HG03571 (cell line): ENCODE measurements around the gene THRAP3.

Experiments used
- ATAC-seq: cut with Tn5 transposase; IDR thresholded peaks from one replicate; pipeline ENCODE4 v1.9.1; 2021; ENCODE audit not compliant: unreplicated experiment

THRAP3 gene

DNA sequence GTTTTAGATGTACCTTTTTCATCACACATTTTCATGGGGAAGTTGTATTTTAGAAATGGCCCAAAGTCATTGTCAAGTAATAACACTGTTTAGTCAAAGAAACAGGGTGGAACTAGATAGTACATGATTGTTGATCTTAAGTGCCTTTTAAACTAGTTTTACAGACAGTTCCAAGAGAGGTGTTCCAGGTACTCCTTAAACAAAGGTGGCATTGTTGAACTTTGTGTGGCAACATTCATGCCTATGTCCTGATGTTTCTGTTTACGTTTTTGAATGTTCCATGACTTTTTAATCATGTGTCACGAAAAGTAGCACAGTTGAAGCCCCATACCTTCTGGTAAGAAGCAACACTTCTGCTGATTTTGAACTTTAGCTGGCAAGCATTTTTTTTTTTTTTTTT, 72.8 kb downstream of the THRAP3 start:
- no peak for ATAC-seq

GRCh38 chr1:36298640-36299039, 74.4 kb downstream of the THRAP3 start:
- ATAC-seq: no peak

GRCh38 chr1:36300526-36300925, 76.3 kb downstream of the THRAP3 start:
- no peak for ATAC-seq

GRCh38 chr1:36301220-36301619, 77.0 kb downstream of the THRAP3 start:
- ATAC-seq: no peak

GRCh38 chr1:36303244-36303643, 79.0 kb downstream of the THRAP3 start:
- no peak for ATAC-seq

GRCh38 chr1:36303650-36304360, 79.6 kb downstream of the THRAP3 start:
- ATAC-seq: no peak

DNA sequence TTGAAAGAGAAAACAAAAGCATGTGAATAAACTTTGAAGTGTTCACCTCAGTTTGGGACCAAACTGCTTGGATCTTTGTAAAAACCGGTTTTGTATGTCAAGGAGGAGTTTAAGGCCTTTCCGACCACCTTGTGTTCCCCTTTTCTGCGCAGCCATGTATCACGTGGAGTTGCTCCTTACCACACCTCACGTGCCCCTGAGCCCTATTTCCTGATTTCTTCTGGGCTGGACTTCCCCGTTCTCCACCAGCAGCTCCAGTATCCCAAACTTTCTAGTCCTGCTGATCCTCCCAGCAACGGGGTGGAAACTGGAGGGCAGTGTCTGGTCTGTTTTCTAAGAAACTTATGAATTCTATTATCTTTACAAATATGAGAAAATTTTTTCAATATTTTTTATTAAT, 80.3 kb downstream of the THRAP3 start:
- ATAC-seq: no peak

GRCh38 chr1:36304970-36305914, 81.0 kb downstream of the THRAP3 start:
- ATAC-seq: no peak

DNA sequence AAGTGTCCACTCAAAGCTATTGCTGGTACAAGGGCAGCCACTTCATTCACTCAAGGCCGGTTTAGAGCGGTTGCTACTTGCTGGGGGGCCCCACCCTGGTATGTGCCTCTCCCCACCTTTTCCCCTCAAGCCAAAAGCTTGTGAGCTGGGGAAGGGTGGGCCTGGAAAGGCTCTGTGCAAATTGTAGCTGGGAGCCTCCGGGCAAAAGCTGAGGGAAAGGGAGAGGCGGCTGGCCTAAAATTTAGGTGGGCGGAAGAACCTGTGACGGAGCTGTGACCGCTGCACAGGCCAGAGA, 81.6 kb downstream of the THRAP3 start:
- ATAC-seq: no peak

- ATAC-seq: peak; percentile 27
Observed at GRCh38 chr1:36306210-36306901, 82.1 kb downstream of the THRAP3 start, which contains the start of gene SH3D21. Gene SH3D21, plus strand, starts transcription at chr1:36306368. Its CDS starts 53 bp downstream, at chr1:36306421.

DNA sequence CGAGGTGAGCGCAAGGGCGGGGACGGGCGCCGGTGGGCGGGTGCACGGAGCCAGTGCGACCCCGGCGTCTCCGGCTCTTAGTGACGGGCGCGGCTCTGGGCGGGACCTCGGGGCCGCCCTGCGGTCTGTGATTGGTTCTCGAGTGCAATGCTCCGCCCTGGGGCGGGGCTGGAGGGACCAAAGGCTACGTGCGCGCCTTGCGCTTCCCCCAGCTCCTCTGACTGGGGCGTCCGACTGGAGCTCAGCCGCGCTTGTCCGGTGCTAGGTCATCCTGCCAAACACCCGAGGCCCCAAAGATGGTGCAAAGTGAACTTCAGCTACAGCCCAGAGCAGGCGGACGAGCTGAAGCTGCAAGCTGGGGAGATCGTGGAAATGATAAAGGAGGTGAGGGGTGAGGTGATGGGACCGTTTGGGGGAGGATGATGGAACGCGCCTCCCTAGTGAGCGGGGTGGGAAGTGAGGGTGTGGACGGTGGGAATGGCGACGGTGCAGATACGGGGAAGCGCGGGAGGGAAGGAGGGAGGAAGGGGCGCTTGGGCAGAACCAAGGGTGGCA, 82.7 kb downstream of the THRAP3 start:
- ATAC-seq: peak; percentile 96

DNA sequence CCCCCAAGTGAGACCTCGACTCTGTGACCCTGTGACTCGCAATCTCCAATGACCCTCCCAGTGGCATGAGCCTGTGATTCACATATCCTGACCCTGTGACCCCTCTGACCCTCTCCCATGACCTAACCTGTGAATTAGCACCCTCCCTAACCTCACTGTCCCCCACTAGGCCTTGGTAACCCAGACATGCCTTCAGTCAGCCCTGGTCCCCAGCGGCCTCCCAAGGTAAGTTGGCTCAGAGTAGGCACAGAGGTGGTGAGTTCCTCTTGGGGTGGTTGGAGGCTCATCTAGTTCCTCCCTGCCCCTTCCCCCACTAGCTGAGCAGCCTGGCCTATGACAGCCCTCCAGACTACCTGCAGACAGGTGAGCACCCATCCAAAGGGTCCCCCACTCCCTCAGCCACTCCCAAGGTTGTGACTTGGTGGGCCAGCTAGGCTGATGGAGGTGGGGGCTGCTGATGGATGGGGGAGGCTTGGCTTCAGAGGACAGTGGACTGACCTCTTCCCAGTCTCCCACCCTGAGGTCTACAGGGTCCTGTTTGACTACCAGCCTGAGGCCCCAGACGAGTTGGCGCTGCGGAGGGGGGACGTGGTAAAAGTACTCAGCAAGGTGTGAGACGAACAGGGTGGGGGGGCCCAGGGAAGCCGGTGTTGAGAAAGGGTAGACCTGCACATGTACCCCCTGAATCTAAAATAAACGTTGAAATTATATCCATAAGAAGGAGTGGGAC, 83.5 kb downstream of the THRAP3 start:
- no peak for ATAC-seq

DNA sequence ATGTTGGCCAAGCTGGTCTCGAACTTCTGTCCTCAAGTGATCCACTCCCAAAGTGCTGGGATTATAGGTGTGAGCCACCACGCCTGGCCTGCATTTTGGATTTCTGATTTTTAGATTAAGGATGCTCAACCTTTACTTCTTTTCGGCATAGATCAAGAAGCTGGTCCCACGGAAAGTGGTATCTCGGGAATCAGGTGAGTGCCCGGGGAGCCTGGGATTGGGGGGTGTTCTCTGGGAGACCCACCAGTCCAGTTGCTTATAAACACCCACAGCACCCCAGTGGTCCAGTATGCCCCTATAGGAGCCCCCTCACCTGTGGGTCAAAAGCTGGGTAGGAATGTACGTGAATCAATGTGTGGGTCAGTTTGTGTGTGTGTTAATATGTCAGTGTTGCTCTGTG, 85.2 kb downstream of the THRAP3 start:
- ATAC-seq: no peak

GRCh38 chr1:36320291-36320761, 96.1 kb downstream of the THRAP3 start:
- no peak for ATAC-seq

DNA sequence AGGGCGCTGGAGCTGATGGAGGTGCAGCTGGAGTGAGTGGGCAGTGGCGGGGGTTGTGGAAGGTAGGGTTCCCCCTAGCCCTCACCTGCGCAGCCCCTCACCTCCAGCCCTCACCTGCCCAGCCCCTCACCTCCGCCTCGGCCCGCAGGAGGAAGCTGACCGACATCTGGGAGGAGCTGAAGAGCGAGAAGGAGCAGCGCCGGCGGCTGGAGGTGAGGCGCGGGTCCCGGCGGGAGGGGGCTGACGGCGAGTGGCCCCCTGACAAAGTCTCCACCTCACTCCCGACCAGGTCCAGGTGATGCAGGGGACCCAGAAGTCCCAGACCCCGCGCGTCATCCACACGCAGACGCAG, 96.5 kb downstream of the THRAP3 start:
- ATAC-seq: no peak

- no peak for ATAC-seq
Observed at GRCh38 chr1:36321119-36321951, 97.1 kb downstream of the THRAP3 start.

DNA sequence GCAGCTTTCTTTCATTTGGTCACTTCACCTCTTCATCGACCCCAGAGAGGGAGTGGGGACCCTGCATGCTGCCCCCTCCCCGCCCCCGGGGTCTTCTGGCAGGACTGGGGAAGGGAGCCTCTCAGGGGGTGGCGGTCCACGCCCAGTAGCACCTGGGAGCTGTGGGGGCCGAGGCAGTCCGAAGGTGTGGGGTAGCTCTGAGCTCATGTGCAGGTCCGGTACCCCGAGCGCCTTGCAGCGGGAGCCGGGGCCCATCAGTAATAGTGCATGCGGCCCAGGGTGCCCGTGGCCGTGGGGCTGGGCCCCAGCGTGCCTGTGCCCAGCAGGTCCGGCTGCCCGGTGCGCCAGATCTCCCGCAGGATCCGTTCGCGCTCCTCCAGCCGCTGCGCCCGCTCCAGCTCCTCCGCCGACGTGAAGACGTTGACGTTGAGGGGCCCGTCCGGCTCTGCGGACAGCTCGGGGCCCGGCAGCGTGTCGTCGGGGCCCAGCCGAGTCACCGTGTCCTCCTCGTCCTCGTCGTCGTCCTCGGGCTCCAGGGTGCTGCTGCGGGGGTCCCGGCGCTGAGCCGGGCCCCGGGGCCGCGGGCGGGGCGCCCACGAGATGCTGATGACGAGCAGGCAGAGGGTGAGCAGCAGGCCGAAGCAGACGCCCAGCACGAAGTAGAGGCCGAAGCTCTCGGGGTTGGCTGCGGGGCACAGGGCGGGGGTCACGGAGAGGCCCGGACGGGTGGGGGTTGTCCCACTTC, 98.0 kb downstream of the THRAP3 start:
- ATAC-seq: no peak

DNA sequence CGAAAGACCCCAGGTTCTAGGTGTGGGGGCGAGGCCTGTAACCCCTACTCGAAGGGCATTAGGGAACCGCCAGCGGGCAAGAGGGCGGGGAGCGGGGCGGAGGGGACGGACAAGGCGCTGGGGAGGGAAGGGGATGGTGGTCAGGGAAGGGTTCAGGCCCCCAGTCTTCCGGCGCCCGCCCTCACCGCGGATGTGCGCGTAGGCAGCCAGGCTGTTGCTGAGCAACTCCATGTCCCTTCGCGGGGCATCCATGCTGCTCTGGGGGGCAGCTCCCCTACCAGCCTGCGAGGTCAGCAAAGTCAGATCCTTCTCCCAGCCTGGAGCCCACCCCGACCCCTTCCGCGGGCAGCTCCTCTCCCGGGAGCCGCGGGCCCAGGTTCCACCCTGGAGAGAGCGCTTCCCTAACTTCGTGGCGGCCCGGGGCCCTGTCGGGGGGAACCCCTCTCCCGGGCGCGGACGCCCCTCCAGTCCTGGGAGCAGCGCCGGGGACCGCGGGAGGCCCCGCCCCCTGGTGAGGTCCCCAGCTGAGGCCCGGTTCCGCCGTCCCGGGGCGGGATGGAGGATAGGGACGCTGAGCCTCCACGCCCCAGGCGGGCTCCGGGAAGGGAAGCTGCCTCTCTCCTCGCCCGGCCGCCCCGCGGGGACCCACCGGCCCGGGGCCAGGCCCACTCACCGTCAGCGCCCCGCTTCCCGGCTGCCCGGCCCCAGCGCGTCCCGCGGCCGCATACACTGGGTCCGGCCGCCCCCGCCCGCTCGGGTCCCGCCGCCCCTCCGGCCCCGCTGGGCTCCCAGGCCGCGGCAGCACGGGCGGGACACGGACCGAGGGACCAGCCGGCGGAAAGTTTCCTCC, 98.8 kb downstream of the THRAP3 start:
- ATAC-seq: no peak
